ENCODE measurements around the gene LRP8.
A peak's percentile ranks its signal among the peaks of the same experiment; 100 is the strongest.

The LRP8 gene

DNA sequence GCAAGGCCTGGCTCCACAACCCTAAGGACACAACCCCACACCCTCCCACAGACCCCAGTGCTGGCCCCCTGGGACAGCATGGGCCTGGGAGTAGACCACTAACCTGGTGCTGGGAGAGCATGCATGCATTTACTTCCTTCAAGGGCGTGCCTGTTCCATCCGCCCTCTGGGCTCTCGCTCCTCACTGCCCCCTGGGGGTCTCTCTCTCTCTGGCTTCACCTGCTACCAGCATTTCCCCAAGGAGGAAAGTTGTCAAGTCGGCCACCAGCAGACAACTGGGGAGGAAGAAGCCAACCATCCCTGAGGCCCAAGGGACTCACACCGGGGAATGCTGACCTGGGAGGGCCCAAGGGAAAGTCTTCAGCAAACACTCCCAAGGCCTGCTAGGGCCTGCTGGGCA lies 6.5 kb downstream of the LRP8 start:
- no peak for DNase-seq

DNA sequence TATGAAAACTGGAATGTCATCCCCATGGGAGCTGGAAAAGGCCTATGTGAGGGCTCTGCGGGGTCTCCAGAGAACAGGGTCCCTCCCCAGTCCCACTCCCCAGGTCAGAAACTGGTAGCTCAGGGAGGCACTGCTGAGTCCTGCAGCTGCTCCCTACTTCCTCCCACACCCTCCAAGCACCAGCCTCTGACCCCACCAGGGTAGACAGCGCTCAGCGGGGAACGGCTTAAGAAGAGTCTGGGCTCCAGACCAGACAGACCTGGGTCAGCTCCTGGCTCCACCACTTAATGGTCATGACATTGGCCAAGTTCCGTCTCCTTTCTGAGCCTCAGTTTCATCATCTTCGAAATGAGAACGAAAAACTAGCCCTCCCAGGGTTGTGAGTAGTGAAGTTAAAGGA lies 7.2 kb downstream of the LRP8 start:
- no peak for DNase-seq

DNA sequence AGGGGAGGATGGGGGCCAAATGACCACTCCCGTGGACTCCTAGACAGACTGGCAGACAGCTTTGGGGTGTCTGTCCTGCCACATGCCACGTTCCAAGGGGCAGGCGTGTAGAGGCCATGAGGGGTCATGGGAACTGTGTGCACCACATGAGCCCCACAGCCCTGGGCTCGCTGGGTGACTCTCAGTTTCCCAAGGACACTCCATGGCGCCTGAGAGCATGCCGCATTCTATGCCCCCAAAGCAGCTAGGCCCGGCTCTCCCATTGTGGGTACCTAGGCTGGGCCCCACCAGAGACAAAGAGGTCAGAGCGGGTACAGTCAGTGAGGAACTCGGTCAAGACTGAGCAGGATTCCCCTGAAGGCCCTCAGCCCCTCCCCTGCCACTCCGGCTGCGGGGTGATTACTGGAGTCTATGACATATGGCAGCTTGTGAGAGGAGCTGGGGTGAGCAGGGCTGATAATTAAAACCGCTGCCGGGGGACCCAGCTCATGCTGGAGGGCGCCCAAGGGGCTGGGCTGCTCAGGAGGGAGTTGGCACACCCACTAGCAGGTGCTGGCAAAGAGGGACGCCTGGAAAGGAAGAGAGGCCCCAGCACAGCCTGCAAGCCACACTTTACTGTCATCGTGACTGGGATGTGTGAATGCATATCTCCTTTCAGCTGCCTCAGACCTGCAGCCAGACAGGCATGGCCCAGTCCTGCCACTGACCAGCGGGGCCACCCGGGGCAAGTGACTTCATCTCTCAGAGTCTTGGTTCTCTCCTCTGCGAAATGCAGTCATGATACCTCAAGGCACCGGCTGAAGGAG lies 8.4 kb downstream of the LRP8 start:
- DNase-seq: no peak

DNA sequence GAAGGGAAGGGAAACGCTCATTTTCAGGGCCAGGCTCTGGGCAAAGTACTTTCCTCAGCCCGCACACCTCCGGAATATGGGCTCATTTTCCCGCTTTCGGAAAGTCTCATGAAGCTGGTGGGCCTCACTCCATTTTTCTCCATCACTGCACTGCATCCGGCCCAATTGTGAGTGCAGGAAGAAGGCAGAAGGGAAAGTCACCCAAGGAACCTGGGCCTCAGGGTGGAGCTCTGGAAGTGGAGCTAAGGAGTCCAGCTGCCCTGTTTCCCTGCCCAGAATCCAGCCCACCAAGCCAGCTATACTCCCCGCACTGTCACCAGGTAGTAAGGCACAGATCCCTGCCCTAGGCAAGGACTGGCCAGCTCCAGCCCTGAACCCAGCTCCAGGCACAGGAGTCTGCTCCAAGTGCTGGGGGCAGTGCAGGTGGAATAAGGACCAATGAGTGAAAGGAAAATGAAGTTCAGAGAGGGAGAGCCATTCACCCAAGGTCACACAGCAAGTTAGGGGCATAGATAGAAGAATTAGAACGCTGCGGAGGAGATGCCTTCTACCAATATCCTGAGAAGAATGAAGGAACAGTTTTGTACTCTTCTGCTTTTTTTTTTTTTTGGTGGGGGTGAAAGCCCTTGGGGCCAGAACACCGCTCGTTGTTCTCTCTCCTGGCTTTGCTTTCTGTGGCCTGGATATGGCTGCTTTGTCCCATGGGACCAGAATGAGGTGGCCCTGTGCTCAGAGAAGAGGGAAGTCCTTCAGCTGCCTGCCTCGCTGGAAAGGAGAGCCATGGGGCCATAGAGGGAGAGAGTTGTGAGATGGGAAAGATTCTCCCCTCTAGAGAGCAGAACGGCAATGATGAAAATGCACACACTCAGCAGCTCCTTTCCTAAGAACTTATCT lies 10.0 kb downstream of the LRP8 start:
- no peak for DNase-seq

DNA sequence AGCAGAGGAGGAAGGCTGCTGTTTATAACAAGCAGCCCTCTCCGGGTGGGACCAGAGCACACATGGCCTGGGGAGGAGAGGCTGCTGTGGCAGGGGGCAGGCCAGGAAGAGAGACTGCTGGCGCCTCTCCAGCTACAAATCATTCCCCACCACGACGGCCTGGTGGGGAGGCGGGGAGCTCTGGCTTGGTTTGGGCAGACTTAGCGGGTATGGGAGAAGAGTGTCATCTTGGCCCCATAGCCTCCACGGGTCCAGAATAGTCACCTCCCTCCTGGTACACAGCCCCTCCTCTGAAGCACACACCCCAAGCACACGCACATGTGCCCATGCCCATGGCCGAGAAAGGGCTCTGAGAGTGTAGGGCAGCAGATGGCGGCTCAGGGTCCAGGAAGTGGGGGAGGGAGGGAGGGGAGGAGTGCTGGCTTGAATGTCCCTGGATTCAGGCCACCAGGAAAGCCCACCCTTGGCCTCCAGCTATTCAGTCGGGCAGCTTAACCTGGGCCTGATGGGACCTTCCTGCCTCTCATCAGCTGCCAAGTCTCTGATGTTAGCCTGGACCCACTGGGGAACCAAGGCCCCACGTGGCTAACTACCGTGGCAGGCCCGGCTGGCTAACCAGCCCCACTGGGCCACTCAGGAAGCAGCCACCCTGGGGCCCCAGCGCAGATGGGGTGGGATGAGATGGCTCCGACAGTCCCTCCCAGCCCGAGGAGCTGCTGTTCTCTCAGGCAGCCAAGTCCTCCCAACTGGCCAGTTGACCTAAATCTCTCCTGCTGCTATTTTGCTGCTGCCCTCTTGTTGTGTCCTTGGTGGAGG lies 10.9 kb downstream of the LRP8 start:
- no peak for DNase-seq

DNA sequence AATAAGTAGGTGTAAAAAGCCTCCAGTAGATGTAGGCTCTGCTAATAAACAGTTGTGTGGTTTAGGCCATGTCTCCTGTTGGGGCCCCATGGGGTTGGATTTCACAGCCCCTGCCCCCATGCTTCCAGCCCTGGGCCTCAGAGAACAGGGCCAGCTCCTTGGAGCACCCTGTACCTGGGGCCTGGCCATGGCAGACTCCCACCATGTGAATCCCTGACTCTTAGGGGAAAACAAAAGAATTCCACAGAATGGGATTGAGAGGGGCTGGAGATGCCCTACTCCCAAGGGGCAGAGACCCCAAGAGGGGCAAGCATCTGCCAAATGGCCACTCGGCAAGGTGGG lies 11.5 kb downstream of the LRP8 start:
- DNase-seq: no peak

DNA sequence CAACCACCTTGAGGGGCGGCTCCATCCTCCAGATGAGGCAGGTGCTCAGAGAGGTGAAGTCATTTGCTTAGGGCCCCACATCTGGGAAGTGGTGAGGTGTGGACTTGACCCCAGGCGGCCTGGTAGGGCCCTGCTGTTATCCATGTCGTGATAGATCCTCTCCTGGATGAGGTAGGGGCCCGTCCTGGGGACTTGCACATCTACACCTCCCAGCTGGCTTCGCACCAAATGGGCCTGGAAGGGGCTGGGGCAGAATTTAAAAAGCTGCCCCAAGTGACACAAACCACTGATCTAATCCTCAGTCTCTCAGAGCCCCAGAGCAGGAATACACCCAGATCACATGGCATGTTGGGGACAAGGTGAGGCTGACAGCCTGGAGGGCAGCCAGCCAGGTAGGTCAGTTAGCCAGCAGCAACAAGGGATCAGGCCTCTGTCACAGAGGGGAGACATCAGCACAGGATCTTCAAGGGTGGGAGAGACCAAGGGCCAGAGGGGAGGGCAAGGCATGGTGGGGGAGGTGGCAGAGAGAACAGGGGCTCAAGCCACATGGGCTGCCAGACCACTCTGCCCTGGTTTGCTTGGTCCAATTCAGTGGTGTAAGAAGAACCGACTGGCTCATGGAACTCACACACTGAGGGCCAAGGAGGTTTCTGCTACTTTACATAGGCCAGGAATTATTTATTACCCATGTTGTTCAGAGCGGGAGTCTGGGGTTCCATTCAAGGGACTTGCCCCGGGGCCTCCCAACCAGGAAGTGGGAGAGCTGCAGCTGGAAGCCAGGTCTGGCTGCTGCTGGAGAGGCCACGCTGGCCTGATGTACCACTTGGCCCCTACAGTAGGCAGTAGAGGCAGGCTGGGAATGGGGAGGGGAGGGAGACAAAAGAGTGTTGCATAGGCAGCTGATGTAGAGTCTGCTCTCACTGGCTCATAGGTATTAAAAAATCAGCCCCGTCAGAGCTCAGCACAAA lies 12.1 kb downstream of the LRP8 start:
- no peak for DNase-seq

DNA sequence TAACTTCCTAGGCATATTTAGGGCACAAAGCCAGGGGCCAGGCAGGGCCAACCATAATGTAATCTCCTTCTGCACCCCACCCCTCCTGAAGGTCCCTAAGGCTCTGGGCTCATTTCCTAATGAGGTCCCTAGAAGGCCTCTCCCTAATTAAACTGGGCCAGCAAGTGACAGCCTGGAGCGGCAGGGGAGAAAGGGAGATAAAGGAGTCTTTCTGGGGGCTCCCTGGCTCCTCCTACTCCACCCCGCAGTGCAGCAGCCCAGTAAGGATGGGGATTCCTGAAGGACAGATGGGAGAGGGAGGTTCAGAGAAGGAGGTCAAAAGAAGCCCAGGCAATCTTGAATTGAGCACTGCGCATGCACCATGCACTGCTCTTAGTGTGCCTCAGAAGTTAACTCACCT lies 12.8 kb downstream of the LRP8 start:
- DNase-seq: no peak

DNA sequence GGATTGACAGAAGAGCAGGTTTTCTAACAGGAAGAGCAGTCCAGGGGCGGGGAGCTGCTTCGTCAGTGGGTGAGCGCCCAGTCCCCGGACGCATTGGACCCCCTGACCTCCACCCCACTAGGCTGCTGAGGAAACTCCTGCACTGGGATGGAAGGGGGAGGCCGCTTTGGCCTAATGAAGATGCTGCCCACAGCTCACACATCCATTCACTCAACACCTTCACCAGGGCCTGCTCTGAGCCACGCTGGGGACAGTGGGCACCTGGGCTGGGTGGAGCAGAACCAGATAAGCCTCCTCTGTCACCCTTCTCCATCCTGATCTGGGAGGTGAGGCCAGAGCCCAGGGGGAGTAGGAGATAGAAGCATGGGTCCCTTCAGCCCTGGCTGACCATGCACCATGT lies 13.3 kb downstream of the LRP8 start:
- DNase-seq: no peak

DNA sequence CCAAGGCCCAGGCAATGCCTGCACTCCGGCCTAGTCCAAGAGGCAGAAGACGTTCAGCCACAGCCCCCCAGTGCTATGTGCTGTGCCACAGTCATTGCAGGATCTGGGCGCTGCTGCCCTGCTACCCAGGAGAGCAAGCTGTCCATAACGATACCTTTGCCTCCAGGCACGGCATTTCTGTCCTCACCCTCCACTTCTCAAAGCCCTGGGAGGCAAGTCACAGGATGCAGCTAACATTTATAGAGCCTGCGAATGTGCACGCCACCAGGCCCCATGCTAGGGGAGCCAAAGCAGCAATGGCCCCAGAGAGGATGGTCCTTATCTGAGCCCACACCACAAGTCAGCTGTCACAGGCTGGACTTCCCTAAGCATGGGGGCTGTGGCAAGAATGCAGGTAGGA lies 13.8 kb downstream of the LRP8 start:
- DNase-seq: no peak

DNA sequence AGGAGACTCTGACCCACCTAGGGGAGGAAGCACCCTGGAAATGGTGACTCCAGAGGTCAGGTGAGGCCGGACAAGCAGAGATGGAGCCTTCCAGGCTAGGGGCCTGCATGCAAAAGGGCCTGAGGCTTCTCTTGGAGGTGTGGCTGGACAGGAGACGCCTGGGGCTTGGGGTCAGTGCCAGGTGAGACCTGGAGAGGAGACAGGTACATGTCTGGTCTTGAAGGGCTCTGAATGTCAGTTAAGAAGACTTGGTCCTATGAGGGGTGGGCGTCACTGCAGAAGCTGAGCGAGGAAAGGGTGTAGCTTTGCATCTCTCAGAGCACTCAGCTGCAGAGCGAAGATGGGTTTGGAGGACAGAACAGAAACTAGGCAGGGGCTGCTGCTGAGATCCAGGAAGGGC lies 14.3 kb downstream of the LRP8 start:
- DNase-seq: no peak

DNA sequence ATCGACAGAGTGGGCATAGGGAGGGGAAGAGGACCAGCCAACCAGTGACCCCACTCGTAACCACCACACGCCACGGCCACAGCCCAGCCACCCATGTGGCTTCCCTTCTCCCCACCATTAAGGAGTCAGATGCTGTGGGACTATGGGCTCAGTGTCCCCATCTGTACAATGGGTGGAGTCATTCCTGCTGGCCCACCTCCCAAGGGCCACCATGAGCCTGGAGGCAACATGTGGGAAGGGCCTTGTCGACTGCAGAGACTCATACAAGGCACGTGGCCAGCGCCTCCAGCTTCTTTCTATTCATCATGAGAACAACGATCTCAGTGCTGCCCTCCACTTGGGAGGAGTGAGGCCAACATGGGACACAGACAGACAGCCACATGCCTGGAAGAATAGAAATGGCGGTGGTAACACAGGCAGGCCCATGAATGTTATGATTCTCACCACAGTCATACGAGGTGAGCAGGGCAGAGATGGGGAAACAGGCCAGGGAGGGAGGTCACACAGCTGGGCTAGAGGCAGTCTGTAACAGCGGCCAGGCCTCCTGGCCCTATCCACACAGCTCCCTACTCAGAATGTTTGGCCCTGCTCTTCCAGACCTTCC lies 16.1 kb downstream of the LRP8 start:
- no peak for DNase-seq

DNA sequence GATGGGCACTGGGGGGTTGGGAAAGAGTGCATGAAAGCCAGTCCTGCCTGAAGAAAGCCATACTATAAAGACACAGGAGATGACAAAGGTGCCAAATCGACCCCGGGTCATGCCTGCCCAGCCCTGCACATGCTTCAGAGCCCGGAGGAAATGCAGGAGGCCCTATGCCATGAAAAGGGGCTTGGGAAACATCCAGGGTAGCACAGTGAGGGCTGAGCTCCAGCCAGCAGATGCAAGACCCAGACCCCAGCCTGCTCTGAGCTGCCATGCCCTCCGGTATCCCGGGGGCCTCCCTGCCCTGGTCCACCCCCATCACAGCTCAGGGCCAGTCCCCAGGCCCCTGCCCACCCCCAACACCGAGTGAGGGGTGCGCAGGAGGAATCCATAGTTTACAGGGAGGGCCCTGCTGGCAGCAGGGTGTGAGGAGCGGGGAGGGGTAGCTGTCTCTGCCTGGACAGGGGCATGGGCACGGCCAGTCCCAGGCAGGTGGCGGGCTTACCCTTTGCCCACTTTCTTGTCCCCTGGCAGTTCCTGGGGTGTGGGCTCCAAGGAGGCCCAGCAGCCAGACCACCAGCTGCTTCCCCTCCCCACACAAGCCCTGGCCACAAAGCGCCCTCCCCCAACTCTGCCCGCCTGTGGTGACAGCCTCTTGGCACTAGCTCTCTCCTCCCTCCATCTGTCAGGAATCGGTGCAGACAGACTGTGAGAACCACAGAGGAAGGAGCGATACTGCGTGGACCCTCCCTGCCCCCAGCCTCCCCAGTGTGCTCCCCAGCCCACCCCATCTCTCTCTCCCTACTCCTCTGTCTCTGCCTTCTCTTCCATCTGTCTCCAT lies 16.8 kb downstream of the LRP8 start:
- DNase-seq: no peak

DNA sequence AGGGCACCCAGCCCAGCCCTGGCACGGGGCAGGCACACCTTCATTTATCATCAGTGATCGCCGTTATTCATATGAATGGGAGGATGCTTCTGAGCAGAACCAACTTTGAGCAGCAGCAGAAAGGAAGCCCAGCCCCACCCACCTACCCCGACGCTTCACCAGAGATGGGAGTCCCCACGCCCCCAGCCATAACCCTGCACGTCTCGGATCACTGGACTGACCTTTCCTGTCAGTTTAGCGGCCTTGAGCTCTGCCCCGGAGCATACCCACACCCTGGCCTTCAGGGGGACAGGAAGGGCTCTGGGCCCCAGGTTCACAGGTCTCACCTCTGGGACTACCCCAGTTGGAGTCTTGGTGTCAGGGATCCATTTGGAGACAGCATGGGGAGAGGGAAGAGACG lies 18.1 kb downstream of the LRP8 start:
- no peak for DNase-seq

DNA sequence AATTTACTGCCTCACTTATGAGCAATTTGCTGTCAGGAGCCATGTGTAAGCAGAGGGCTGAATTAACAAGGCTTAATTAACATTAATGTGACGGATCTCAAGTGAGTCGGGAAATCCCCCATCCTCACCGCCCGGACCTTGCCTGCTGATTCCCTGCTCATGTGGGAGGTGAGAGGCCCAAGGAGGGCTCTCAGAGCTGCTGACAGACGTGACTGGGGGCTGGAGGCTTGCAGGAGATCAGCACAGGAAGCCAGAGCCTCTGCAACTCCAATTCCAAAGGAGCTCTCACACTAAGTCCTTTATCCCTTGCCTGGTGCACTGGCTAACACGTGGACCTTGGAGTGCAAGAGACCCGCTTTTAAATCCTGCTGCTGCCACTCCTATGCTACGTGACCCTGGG lies 19.4 kb downstream of the LRP8 start:
- DNase-seq: no peak

DNA sequence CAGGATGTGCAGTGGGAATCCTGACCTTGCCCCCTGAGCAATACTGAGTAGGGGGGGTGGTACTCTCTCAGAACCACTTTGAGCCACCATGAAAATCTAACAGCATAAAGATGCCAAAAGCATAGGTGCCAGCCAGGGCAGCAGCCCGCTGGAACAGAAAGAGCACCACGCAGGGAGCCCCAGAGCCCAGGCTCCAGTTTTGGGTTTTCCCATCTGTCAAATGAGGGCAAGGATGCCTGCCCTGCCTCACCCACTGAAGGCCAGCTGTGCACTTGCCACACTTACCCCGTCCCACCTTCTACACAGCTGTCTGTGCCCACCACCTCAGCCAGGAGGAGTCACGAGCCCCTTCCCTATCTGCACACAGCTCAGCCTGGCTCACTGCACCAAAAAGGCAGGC lies 20.8 kb downstream of the LRP8 start:
- DNase-seq: no peak

DNA sequence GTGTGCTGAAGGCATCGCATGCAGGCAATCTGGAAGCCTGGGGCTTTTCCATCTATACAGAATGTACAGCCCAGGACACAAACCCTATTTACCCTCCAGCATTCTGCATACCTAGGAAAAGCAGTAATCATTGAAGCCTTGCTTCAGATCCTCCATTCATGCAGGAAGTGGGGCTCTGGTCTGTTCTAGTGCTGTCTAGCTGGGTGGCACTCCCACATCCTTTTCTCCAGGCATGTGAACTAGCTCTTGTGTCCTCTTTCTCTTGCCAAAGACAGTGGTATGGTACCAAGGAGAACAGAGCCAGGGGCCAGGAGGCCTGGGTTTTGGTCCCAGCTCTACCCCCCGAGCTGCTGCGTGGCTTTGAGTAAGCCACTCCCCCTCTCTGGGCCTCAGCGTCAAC lies 21.7 kb downstream of the LRP8 start:
- peak; percentile 11 for DNase-seq

DNA sequence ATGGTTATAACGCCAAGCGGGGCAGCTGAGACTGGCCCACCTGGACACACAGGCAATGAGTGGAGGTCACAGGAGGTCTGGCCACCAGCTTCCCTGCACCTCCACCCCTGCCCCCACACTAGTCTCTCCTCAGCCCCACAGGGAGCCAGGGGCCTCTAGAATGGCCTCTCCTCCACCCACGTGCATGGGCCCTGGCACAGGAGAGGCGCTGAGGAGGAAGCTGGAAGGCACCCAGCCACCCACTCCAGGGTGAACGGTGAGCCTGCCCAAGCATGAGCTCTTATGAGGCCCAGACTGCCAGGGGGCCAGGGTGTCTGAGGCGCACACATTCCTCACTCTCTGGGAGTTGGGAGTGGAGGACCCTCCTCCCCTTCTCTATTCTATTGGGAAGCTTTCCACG lies 22.2 kb downstream of the LRP8 start:
- no peak for DNase-seq

DNA sequence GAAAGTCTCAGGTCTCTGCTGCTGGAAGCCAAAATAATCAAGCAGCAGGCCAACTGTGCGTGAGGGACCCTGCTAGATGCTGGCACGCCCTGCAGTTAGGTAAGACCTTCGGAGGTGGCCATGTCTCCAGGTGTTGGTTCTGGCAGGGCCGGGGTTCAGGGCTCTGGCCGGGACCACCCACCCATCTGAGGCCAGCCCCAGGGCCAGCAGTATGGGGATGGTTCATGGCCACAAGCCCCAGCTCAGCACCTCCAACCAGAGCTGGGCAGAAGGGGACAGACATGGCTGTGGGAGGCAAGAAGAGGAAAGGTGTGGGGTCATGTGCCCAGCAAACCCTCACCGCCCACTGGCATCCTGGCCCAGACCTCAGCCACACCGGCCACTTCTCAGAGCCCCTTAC lies 23.3 kb downstream of the LRP8 start:
- no peak for DNase-seq

DNA sequence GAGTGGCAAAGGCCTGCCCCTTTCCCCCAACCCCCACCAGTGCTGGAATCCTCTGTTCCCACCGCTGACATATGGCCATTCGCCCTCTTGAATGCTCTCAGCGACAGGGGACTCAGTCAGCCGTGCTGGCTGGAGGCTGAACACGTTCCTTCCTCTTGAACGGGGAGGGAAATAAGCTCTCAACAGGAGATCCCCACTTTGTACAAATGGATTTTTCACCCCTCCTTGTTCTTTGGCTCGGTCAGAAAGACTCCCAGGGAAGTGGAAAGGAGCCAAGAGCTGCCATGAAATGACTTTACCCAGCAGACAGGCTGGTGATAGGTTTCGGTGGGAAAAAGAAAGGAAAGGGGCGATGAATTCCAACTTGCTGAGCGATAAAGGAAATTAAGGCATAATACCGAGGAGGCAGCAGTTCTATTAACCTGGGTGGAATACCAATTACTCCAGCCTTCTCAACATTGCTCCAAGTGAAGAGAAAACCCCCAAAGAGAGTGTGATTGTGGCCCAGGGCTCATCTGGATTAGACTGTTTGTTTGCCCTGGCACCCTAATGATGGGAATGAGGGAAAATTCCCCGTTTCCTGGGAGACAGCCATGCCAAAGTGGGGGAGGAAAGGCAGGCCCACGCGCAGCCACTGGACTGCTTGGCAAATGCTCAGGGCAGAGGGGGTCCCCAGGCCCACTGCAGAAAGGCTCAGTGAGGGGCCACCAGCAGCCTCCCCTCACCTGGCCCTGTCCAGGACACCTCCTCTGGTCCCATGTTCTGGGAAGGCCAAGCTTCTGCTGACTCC lies 23.9 kb downstream of the LRP8 start:
- no peak for DNase-seq

Measured in kidney glomerular epithelial cell (primary cell).